HL-60 (cell line): ENCODE data around the gene PRSS53.

Source experiments
- CTCF ChIP-seq: IDR thresholded peaks from one replicate; pipeline ENCODE4 v1.5.1; 2011; ENCODE audit warnings: low read length, control low read depth, inconsistent platforms; ENCODE audit not compliant: insufficient read depth
- POLR2AphosphoS5 ChIP-seq: IDR thresholded peaks from 2 replicates; pipeline ENCODE4 v1.6.1; 2012; ENCODE audit warnings: low read depth

GRCh38 chr16:31086629-31086906 lies 2.2 kb downstream of the PRSS53 start:
- TF ChIP-seq CTCF (no peak), POLR2AphosphoS5 (no peak)
